HG02678 (cell line): ENCODE data around the gene UQCRHL.

Experiments
- ATAC-seq: cut with Tn5 transposase; IDR thresholded peaks from one replicate; pipeline ENCODE4 v1.9.1; 2021; ENCODE audit warnings: mild to moderate bottlenecking, moderate library complexity; ENCODE audit not compliant: unreplicated experiment

UQCRHL gene

DNA sequence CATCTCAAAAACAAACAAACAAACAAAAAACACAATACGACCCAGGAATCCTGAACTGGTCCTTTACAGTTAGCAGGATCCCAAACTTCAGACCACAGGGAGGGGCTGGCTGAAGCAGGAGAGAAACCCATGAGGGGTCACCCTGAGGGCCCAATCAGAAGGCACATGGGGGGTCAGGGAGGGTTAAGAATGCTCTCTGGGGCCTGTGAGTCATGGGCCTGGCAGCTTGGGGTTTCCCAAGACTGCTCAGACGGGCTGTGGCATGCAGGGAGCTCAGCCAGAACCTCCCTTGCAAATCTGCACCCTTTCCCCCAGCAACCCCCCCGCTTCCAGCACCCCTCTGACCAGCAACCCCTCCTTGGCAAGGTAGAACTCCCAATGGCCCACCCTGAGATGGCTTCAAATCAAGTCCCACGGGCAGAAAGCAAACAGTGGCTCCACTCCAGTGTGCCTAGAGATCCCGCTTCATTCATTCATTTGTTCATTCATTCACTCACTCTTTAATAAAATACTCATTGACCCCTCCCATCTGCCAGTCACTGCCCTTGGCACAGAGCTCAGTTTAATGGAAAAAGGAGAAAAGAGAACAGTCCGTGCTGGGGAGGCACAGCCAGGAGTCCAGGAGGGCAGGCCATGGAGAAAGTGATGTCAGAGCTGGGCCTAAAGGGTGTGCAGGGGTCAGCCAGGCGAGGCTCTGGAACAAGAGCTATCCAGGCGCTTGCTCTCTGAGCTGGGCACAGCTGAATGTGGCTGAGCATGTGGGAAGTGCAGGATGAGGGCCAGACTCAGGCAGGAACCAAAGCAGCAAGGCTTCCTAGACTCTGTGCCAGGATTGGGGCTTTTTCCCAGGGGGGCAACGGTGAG lies 8.2 kb downstream of the UQCRHL start:
- ATAC-seq: no peak

DNA sequence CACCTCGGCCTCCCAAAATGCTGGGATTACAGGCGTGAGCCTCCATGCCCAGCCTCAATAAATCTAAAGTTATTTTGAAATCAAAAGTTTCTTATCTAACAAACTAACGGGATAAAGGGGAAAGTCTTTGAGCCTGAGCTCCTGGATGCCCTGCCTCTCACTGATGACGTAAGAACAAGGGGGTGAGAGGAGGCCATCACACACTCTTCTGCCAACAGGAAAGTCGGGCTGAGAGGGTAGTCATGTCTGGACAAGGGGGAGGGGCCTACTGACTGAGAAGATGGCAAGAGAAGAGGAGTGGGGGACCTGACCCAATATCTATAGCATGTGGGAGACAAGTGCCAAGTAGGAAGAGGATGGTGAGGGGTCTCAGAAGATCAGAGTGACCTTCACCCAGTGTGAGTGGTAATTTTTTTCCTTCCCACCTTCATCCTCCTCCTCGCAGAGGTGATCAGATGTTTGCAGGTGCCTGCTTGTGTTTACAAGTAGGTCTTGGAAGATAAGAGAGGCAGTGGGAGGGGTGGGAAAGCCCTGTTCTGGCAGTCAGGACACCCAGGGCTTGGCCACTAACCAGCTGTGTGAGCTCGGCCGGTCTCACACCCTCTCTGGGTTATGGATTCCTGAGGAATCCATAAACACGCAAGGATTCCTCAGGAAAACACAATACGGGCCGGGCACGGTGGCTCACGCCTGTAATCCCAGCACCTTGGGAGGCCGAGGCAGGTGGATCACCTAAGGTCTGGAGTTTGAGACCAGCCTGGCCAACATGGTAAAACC lies 9.6 kb downstream of the UQCRHL start:
- ATAC-seq: no peak

DNA sequence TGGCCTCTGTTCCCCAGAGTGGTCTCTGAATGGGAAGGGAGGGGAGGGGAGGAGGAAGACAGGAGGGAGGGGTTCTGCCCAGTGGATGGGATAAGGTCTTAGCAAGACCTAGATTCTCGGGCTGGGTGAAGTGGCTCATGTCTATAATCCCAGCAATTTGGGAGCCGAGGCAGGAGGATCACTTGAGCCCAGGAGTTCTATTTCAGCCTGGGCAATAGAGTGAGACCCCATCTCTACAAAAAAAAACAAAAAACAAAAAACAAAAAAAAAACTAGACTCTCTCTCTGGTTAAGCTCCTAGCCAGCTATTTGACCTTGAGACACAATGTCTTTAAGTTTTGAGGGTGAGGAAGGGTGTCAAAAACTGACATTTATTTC lies 11.4 kb downstream of the UQCRHL start:
- no peak for ATAC-seq

DNA sequence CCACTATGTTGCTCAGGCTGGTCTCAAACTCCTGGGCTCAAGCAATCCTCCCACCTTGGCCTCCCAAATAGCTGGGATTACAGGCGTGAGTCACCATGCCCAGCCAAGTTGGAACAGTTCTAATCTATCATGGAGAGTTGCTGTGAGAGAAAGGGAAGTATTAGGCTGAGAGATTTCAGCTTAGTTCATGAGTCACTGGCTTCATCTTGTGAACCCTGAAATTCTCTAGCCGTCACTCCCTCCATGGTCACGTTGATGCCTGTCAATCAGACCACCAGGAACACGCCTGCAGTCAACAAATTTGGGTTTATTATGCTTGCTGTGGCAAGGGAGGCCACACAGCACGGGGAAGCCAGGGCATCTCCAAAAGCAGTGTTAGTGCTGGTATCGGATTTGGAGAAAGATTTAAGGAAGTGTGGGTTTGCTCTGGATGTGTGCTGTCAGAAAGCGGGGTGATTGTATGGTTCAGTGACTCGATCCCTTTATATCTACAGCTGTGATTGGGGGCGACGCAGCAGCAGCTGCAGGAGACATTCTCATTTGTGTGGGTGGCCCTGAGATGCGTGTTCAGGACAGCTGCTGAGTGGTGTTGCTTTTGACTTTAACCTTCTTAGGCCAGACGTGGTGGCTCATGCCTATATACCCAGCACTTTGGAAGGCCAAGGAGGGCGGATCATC lies 18.7 kb downstream of the UQCRHL start:
- ATAC-seq: no peak

DNA sequence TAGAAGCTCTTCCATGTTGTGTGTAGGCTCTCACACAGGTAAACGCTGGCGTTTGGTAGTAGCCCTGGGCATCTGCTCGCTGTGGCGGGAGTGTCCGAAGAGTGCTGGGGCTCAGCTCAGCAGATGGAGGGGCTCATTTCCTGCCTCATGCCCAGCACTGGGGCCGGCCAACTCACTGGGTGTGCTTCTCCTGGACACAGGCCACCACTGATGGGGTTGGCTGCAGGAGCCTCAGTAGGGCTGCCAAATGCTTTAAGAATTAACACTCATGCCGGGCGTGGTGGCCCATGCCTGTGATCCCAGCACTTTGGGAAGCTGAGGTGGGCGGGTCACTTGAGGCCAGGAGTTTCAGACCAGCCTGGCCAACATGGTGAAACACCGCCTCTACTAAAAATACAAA lies 20.9 kb downstream of the UQCRHL start:
- ATAC-seq: no peak

DNA sequence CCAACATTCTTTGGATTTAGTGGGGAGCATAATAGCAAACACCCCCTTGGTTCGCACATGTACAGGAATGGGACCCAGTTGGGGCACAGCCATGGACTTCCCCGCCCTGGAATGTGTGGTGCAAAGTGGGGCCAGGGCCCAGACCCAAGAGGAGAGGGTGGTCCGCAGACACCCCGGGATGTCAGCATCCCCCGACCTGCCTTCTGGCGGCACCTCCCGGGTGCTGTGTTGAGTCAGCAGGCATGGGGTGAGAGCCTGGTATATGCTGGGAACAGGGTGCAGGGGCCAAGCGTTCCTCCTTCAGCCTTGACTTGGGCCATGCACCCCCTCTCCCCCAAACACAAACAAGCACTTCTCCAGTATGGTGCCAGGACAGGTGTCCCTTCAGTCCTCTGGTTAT lies 21.8 kb downstream of the UQCRHL start:
- no peak for ATAC-seq

DNA sequence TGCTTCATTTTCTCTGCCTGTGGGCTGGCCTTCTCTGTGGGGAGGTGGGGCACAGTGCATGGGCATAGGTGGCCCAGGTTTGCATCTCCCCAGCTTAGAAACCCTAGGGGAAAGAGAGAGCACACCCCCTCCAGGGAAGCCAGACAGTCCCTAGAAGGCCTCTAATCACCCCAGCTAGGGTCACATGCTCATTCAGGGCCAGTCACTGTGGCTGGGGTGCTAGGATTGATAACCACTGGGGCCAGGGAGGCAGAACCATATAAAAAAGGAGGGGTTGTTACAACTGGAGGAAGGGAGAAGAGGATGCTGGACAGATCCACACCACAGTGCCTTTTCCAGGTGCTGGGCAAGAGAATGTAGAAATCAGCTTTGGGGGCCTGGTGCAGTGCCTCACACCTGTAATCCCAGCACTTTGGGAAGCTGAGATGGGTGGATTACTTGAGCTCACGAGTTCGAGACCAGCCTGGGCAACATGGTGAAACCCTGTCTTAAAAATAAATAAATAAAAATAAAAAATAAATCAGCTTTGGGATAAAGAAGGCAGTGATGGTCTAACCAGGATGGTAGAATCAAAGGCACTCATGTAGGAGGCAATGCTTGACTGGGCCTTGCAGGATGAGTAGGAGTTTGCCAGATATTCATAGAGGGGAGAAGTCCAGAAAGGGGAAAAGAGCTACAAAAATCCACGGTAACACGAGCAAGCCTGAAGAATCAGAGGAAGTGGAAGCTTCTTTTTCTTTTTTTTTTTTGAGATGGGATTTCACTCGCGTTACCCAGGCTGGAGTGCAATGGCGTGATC lies 29.3 kb downstream of the UQCRHL start:
- ATAC-seq: no peak

DNA sequence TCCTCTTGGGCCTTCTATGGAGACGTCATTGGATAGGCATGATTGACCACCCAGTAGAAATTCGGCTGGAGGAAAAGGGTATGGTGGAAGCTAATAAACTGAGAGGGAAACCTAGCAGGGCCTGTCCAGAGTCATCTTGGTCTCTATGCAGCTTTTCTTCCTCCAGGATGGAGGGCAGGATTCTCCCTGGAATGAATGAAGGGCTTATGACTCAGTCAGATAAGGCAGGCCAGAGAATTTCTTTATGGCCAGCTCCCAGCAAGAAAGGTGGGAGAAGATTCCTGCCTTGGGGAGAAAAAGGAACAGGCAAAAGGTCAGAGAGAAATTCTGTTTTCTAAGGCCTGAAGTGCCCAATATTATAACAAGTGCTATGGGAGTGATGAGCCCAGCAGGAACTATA lies 31.7 kb downstream of the UQCRHL start:
- ATAC-seq: no peak

DNA sequence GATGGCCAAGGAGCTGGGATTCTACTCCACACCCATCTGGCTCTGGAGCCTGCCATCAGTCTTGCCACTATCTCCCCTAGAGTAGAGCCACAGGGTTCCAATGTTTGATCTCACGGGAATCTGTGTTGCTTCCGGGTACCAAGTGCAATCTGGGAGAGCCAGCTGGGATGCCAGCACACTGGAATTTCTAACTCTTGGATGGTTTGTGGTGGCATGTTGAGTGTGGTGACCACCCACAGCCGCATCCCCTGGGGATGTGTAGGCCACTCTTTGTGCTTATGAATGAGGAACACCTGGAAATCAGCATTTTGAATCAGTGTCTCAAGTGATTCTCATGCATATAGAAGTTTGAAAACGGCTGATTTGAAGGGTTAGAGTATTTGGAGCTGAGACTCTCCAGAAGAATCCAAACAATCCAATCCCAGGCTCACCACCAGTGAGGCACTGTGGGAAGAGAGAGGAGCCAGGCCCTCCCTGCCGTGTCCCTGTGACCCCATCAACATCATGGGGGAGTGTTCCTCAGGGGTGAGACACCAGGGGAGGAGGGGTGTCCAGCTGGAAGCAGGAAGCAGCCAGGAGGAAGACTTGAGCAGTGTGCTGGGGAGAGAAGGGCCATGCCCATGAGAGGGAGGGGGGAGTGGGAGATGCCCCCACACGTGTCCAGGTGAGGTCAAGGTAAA lies 35.5 kb downstream of the UQCRHL start:
- no peak for ATAC-seq

DNA sequence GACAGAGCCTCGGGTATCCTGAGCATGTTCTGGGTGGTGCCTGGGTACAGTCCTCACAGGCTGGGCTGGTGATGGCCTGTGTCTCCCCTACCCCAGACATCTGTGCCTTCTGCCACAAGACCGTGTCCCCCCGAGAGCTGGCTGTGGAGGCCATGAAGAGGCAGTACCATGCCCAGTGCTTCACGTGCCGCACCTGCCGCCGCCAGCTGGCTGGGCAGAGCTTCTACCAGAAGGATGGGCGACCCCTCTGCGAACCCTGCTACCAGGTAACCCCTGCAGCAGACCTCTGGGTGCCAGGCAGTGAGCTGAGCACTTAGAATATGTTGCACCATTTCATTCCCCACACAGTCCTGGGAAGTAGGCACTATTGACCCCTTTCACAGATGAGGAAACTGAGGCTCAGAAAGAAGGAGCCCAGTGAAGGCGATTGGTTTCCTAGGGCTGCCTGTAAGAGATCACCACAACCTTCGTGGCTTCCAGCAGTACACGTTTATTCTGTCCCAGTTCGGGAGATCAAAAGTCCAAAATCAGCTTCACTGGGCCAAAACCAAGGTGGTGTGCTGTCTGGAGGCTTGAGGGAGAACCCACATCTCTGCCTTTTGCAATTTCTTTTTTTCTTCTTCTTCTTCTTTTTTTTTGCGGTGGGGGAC lies 37.0 kb downstream of the UQCRHL start:
- no peak for ATAC-seq

DNA sequence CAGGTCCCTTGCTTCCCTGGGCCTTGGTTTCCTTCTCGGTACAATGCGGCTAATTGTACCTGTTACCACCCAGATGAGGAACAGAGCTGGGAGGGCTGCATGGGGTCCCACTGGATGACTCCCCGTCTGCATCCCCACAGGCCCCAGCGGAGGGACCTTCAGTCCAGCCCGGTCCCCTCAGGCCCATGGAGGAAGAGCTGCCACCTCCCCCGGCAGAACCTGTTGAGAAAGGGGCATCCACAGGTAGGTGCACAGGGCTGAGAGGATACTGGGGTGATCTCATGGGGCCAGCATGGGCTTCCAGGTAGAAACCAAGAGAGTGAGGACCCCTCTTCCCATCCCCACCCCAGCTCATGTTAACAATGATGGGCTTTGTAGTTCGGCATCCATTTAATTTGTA lies 39.1 kb downstream of the UQCRHL start:
- no peak for ATAC-seq

DNA sequence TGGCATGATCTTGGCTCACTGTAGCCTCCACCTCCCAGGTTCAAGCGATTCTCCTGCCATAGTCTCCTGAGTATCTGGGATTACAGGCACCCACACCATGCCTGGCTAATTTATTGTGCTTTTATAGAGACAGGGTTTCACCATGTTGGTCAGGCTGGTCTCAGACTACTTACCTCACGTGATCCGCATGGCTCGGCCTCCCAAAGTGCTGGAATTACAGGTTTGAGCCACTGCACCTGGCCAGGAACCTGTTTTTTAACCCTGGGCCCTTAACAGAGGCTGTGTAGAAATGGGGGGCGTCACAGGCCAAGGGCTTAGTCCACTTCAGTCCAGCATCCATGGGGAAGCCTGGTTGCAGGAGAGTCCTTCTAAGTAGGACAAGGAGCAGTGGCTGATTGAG lies 39.5 kb downstream of the UQCRHL start:
- no peak for ATAC-seq

DNA sequence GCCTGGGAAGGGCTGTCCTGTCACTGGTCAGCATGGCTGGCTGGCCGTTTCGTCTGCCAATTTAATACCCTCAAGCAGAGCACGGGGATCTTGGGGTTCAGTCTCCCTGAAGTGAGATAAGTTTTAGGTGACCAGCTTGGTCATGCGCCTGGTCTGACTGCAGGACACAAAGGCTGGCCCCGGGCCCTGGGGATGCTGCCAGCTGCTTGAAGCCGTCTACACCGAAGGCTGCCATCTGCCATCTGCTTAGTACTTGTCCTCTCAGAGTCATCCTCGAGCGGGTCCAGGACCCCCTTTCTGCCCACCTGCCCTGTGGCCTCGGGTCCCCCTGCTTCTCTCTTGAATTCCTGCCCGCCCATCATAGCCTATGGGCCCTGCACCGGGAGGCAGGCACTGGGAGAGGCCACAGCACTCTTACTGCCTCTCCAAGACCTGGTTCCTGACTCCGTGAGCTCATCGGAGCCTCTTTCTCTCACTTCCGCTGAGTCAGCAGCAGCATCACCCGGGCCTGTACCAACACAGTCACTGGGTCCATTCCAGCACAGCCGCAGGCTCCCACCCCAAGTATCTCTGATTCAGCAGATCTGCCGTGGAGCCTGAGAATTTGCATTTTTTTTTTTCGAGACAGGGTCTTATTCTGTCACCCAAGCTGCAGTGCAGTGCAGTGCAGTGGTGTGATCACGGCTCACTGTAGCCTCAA lies 41.8 kb downstream of the UQCRHL start:
- ATAC-seq: no peak

DNA sequence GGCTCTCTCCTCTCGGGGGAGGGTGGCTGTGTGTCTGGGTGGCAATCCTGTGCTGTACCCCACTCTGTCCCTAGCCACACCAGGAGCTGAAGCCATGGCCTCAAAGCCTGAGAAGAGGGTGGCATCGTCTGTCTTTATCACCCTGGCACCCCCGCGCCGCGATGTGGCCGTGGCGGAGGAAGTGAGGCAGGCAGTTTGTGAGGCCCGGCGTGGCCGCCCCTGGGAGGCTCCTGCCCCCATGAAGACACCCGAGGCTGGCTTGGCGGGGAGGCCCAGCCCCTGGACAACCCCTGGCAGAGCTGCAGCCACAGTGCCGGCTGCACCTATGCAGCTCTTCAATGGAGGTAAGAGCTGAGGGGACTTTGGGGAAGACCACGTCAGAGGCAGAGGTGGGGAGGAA lies 42.6 kb downstream of the UQCRHL start:
- no peak for ATAC-seq

DNA sequence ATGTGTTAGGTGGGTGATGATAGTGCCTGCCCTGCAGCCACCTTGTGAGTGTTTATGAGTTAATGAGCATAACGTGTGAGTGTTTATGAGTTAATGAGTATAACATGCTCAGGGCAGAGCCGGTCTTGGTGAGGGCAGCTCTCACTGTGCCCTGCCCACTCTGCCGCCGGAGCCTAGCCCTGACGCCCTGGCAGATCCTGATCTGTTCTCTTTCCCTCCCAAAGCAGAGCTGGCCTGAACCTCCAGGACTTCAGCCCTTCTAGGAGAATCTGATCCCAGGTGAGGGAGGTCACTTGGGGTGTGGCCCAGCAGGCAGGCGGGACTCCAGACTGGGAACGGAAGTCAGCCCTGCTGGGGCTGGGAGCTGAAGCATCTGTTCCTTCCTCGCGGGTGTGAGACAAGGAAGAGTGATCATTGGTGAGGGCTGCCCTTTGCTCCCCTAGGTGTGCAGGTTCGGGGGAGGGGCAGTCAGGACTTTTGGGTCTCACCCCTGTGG lies 43.1 kb downstream of the UQCRHL start:
- ATAC-seq: no peak

DNA sequence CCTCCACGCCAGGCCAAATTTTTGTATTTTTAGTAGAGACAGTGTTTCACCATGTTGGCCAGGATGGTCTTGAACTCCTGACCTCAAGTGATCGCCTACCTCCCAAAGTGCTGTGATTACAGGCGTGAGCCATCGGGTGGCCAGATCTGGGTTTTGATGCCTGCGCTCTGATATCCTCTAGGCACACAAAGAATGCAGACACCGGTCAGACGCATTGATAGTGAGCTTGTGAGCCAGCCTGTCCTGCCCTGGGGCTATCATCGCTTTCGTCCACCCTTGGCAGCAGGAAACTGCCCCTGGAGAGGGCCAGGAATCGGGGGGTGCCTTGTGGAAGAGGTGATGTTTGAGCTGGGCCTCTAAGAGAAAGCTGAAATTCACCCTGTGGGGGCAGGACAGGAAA lies 44.9 kb downstream of the UQCRHL start:
- ATAC-seq: no peak

DNA sequence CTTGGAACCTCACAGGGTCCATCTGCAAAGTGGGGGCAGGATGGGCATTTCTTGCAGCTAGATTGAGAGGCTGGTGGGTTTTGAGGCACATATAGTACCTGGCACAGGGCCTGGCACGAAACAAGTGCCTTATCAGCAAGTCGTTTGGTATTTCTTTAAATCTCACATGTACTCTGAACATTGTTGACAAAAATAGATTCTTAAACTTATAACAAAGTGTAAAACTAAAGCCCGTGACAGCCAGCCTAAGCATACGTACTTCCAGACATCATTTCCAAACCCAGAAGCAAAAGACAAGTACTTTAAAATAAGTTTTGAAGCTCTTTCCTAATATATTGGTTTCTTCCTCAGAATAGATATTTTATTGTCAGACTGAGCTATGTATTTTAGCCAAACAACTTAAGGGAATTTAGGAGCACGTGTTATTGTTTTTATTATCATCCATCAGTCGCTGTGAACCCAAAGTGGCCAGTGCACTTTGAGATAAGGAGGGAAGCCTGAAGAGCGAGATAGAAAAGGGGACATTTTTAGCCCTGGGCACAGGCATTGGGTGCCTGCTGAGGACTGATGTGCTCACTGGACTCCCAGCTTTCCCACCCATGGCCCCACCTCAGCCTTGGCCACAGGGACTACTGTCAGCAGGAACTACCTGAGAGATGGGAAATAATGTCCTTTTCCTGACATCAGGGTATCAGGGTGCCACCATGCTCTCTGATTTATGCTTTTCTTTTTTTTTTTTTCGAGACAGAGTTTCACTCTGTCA lies 45.9 kb downstream of the UQCRHL start:
- no peak for ATAC-seq

DNA sequence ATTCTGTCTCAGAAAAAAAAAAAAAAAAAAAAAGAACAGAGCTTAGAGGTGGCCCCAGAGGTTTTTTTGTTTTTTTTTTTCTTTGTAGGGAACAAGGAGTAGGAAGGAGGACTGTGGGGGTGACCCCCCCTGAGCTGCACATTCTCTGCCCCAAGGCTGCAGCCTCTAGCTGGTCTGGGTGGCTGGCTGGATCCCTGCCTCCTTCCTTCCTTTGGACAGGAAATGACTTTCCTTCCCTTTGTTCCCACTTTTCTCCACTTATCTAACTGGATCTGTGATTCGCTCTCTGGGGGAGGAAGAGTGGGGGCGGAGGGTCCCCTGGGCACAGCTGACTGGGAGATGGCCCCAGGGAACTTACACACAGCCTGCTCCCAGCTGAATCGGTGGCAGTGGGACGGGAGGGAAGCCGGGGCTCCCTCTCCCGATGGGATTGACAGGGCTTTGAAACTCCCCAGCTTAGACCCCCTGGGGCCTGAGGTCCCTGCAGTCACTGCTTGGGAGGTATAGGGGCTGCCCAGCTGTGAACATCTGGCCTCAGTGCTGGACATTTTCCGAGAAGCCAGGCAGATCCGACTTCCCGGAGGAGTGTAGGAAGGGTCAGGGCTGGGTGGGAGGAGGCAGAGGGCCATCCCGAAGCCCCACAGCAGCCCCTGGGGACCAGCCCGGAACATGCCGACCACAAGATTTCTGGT lies 46.8 kb downstream of the UQCRHL start:
- no peak for ATAC-seq
